Uterus (tissue), 2 donors: ENCODE measurements around the gene APOF.

Experiments used
- CTCF ChIP-seq, 4 experiments: fragments of 200-600 bp in 2 of 4; fragments of 450-650 bp in 2 of 4; sonication (generic) in 2 of 4; IDR thresholded peaks; one replicate each; pipeline ENCODE4 v1.5.1; 2016 to 2019; ENCODE audit warnings: antibody characterized with exemption in 4 of 4, mild to moderate bottlenecking in 2 of 4, moderate library complexity in 1 of 4
- POLR2A ChIP-seq, 2 donors: fragments of 450-650 bp; IDR thresholded peaks; one replicate each; pipeline ENCODE4 v1.6.1; 2016; ENCODE audit warnings: antibody characterized with exemption in 2 of 2, mild to moderate bottlenecking in 1 of 2, moderate library complexity in 1 of 2

DNA sequence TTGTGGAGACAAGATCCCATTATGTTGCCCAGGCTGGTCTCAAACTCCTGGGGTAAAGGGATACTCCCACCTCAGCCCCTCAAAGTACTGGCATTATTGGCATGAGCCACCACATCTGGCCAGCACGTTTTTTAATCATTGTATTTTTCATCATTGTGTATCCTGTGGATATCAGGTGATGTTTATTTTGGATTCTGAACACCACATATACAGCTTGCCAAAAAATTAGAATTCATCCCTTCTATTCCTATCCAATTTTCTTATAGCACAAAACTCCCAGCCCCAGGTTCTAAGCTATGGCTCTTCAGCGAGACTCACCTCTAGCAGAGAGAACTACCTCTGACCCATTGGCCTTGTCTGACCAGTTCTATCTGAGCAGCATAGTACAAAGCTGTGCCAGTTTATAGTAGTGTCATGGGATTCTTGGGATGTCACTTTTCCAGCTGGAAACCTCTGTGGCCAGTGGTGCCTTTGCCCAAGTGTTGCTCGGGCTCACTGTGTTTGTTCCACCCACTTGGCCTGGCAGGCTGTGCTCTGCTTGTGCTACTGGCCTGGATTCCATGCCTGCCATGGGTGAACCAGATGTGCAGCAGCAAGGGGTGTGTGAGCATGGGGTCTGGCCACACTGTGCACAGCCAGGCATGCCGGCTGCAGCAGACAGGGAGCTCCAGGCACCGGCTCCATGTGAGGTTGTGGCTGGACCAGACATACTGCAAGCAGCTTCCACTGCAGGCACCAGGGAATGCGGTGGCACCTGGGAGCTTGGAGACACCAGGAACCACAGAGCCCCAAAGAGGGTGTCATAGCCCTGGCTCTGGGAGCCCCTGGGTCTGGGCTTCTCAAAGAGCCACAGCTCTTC is 49.4 kb upstream of the APOF start:
- TF ChIP-seq CTCF (IDR thresholded peaks at IDR 0.05) = no peak
- TF ChIP-seq POLR2A (IDR thresholded peaks at IDR 0.05) = no peak
